Astrocyte (in vitro differentiated cells and primary cell): ENCODE results near the gene CDH23.

ENCODE experiments used
- CTCF ChIP-seq: IDR thresholded peaks from 2 replicates; pipeline ENCODE4 v1.5.1; 2011; ENCODE audit warnings: low read depth, mild to moderate bottlenecking, inconsistent platforms, low read length, moderate library complexity; ENCODE audit not compliant: insufficient read depth
- EZH2 ChIP-seq: IDR thresholded peaks from 2 replicates; pipeline ENCODE4 v1.6.1; 2012; ENCODE audit warnings: mild to moderate bottlenecking, low read length, inconsistent platforms; ENCODE audit not compliant: insufficient read depth

DNA sequence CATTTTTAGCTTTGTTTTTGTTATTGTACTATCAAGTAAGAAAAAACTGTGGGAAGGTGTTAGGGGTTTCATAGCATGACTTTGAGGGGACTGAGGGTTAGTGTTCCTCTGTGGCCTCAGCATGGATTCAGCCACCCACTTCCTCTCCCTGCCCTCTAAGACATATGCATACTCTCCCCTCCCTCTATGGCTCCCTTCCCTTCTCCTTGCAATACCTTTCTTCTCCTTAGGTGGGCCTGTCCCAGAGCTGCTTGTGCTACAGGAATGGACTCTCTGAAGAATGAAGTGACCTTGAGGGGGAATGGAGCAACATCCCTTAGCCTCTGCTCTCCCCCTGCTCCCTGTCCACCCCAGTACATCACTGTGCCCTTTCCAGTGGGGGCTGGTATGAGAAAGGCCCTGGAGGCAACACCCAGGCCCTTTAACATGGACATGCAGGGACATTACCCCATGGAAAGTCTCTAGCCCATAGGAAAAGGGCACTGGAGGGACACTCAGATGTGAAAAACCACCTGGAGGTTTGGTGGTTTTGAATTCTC, 22.4 kb downstream of the CDH23 start:
- TF ChIP-seq CTCF: no peak
- TF ChIP-seq EZH2: no peak
